ENCODE results near the gene KIF3A. TPM values are rescaled to one million over a fixed set of nuclear protein-coding genes. Genes with fewer than 3 reads are reported as not detected.

Gene KIF3A
- total RNA-seq, 2 experiments from 2014 or later: 7.1 to 10.6 TPM

- DNase-seq (no peak), ATAC-seq (no peak)
- intact Hi-C loops (cut with DNase I, micrococcal nuclease): no loop called here
Observed at GRCh38 chr5:132768485-132768868, 31.1 kb upstream of the KIF3A start.

DNA sequence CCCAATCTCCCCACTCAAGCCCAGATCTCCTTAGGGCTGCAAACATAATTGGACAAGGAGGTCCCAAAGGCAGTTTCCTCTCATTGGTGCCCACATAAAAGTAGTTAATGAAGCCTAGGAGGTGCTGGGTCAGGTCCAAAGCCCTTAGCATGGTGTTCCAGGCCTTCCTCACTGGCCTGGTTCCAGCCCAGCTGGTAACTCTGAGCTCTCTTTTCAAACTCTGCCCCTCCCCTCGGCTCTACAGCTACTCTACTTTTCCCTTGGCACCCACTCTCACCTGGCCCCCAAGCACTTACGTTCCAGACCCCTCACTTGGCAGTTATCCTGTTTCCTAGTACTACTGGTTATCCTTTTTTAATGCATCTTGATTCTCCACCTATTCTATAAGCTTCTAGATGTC is 29.8 kb upstream of the KIF3A start:
- Mint-ChIP-seq H3K27ac (no peak overlapping the region), H3K36me3 (ENCODE audit: low read depth) (peaks cover 2% of the 10 kb centered on the region), H3K27me3 (no peaks in the 10 kb centered on the region), H3K4me3 (no peak overlapping the region), H3K9me3 (ENCODE audit: low read depth) (no peaks in the 10 kb centered on the region), H3K4me1 (no peaks in the 10 kb centered on the region)
- CTCF ChIA-PET: interaction anchor here (0.8 to 1.1 kb wide), 2 partner anchors 27 to 45 kb away, joined by 3 read pairs; no protein-coding TSS in a partner anchor
- POLR2A ChIA-PET: no interaction called here
- no peak for DNase-seq
- intact Hi-C loops (cut with DNase I, micrococcal nuclease): no loop called here
- ATAC-seq: no peak

More at GRCh38 chr5:132768485-132768868, 31.1 kb upstream of the KIF3A start:
- Mint-ChIP-seq H3K9me3 (ENCODE audit: low read depth) (no peaks in the 10 kb centered on the region), H3K27ac (no peak overlapping the region), H3K4me1 (no peaks in the 10 kb centered on the region), H3K36me3 (ENCODE audit: low read depth) (peaks cover 2% of the 10 kb centered on the region), H3K4me3 (no peak overlapping the region), H3K27me3 (no peaks in the 10 kb centered on the region)
- ChIA-PET POLR2A (interaction anchor here (1.1 kb wide), 1 partner anchor 21 kb away, joined by 4 read pairs; the partner anchor contains the start of gene CCNI2), CTCF (no interaction called here)

- Mint-ChIP-seq H3K27me3 (no peaks in the 10 kb centered on the region), H3K36me3 (ENCODE audit: low read depth) (peaks cover 2% of the 10 kb centered on the region), H3K4me3 (no peak overlapping the region), H3K9me3 (ENCODE audit: low read depth) (no peaks in the 10 kb centered on the region), H3K27ac (no peak overlapping the region), H3K4me1 (no peaks in the 10 kb centered on the region)
- ChIA-PET POLR2A (no interaction called here), CTCF (interaction anchor here (1.1 kb wide), 1 partner anchor 45 kb away, joined by 3 read pairs; no protein-coding TSS in a partner anchor)
- DNase-seq (no peak), ATAC-seq (no peak)
- intact Hi-C loops (cut with DNase I, micrococcal nuclease): no loop called here
Observed at GRCh38 chr5:132766806-132767055, 29.4 kb upstream of the KIF3A start.

DNA sequence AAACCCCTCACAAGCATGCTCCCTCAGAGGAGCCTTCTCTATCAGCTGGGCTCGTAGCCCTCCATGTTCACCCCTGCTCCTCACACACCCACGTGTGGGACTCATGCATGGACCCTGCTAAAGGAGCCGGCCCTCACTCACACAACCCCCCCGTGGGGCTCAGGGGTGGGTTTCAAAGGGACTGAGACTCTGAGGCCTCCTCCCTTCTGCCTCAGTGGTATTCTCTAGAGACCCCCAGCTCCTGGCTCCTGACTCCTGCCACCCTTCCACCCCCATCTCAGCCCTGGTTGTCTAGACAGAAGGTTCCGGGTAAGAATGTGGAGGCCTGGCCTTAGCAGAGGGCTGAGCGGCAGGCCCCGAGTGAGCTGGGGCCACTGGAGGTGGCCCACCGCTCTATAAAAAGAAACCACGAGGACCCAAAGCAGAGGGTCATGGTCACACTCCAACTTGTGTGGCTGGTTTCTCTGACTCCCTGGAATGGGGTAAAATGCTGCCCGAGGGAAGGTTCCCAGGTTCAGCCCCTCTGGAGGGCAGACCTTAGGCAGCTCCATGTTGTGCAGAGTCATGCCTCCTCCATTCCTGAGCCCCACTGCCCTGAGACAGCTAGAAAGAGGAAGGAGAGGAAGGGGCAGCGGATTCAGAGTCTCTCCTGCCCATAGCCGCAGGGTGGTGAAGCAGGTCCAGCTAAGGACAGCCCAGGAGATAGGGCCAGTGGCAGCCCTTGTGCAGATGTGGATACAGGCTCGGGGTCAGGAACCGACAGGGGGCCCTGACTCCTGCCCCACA is 28.9 kb upstream of the KIF3A start:
- H3K4me3 Mint-ChIP-seq: no peak overlapping the region
- ATAC-seq (no peak), DNase-seq (no peak)
- no peaks in the 10 kb centered on the region for H3K4me1 Mint-ChIP-seq
- CTCF ChIA-PET: no interaction called here
- intact Hi-C loops (cut with DNase I, micrococcal nuclease): no loop called here
- no peaks in the 10 kb centered on the region for H3K9me3 Mint-ChIP-seq (ENCODE audit: low read depth)
- H3K36me3 Mint-ChIP-seq (ENCODE audit: low read depth): peaks cover 2% of the 10 kb centered on the region
- POLR2A ChIA-PET: no interaction called here
- H3K27me3 Mint-ChIP-seq: no peaks in the 10 kb centered on the region
- no peak overlapping the region for H3K27ac Mint-ChIP-seq

GRCh38 chr5:132765311-132766019 is 28.1 kb upstream of the KIF3A start:
- no peak for ATAC-seq
- DNase-seq: no peak
- H3K9me3 Mint-ChIP-seq (ENCODE audit: low read depth): no peaks in the 10 kb centered on the region
- intact Hi-C loops (cut with DNase I, micrococcal nuclease): no loop called here
- H3K36me3 Mint-ChIP-seq (ENCODE audit: low read depth): peaks cover 2% of the 10 kb centered on the region
- no peaks in the 10 kb centered on the region for H3K4me1 Mint-ChIP-seq
- H3K27ac Mint-ChIP-seq: no peak overlapping the region
- no peak overlapping the region for H3K4me3 Mint-ChIP-seq
- H3K27me3 Mint-ChIP-seq: no peaks in the 10 kb centered on the region
- POLR2A ChIA-PET: interaction anchor here (0.5 kb wide), 1 partner anchor 283 kb away, joined by 3 read pairs; no protein-coding TSS in a partner anchor
- CTCF ChIA-PET: interaction anchor here (0.7 to 1.4 kb wide), 2 partner anchors 117 to 126 kb away, joined by 3 read pairs; no protein-coding TSS in a partner anchor

DNA sequence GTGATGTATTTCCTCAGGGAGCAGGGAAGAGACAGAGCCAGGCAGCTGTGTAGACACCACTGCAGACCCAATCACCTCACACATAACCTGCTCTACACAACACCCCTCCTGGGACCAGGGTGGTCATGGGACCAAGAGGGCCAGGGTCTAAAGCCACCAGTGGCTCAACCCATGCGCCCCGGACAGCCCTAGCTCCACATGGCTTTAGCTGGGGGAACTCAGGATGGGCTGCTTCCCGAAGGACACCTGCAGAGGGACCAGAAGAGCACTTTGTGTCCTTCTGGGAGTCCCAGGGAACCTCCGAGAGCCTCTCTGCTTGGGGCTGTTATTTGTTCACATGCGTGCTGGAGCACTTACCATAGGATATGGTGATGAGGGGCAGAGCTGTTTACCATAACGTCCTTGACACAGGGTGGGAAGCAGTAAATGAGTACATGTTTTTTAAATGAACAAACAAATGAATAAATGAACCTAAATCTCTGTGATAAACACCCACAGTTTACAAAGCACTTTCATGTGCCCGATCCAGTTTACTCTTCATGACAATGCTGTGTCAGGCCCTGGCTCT is 27.4 kb upstream of the KIF3A start:
- no peaks in the 10 kb centered on the region for H3K9me3 Mint-ChIP-seq (ENCODE audit: low read depth)
- no peak overlapping the region for H3K27ac Mint-ChIP-seq
- ChIA-PET CTCF (interaction anchor here (0.7 to 1.4 kb wide), 2 partner anchors 118 to 126 kb away, joined by 3 read pairs; no protein-coding TSS in a partner anchor), POLR2A (interaction anchor here (0.5 kb wide), 1 partner anchor 283 kb away, joined by 3 read pairs; no protein-coding TSS in a partner anchor)
- intact Hi-C loops (cut with DNase I, micrococcal nuclease): no loop called here
- H3K36me3 Mint-ChIP-seq (ENCODE audit: low read depth): peaks cover 2% of the 10 kb centered on the region
- no peaks in the 10 kb centered on the region for H3K4me1 Mint-ChIP-seq
- H3K4me3 Mint-ChIP-seq: no peak overlapping the region
- no peaks in the 10 kb centered on the region for H3K27me3 Mint-ChIP-seq
- ATAC-seq: no peak
- DNase-seq: no peak

- peaks cover 2% of the 10 kb centered on the region for H3K36me3 Mint-ChIP-seq (ENCODE audit: low read depth)
Observed at GRCh38 chr5:132764051-132764450, 26.7 kb upstream of the KIF3A start.

DNA sequence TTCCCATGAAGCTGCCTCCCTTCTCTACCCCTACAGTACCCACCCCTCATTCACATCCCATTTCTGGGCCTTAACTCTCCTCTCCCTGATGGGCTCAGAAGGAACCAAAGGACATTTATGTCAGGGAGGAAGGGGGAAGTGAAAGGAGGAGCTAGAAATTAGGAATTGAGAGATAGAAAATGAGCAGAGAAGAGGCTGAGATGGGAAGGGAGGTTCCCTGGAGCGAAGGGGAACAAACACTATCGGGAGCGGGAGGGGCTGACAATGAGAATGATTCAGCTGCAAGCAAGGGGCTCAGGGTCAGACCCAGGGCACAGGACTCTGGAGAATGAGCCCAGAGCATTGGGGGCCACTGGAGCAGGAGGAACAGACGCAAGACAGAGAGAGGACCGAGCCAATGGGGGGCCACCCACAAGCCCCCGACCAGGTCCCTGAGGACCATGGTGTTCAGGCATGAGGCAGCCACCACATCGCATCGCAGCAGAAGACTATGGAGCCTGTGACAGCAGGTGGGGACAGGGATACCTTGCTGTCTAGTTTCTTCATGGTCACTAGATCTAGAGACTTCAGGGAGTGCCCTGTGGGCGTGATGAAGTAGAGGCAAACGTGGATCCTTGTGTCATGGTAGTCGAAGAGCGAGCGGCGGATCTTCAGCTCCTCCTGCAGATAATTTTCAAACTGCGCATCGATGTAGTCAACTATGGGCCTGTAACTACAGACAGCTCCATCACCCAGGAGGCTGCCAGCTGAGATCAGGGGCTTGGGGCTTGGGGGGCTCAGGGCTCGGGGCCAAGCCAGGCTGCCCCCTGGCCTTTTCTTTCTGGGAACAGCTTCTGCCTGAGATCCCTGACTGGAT is 26.1 kb upstream of the KIF3A start:
- Mint-ChIP-seq H3K9me3 (ENCODE audit: low read depth) (no peaks in the 10 kb centered on the region), H3K4me3 (no peak overlapping the region), H3K36me3 (ENCODE audit: low read depth) (peaks cover 2% of the 10 kb centered on the region), H3K27me3 (no peaks in the 10 kb centered on the region), H3K27ac (no peak overlapping the region), H3K4me1 (no peaks in the 10 kb centered on the region)
- ChIA-PET CTCF (interaction anchor here (0.9 kb wide), 1 partner anchor 26 kb away, joined by 3 read pairs; the partner anchor contains the start of gene KIF3A), POLR2A (no interaction called here)
- ATAC-seq (no peak), DNase-seq (no peak)
- intact Hi-C loops (cut with DNase I, micrococcal nuclease): no loop called here

More at GRCh38 chr5:132764051-132764450, 26.7 kb upstream of the KIF3A start:
- Mint-ChIP-seq H3K27me3 (no peaks in the 10 kb centered on the region), H3K4me3 (no peak overlapping the region), H3K27ac (no peak overlapping the region), H3K9me3 (ENCODE audit: low read depth) (no peaks in the 10 kb centered on the region), H3K4me1 (no peaks in the 10 kb centered on the region)
- DNase-seq: no peak
- no peak for ATAC-seq
- intact Hi-C loops (cut with DNase I, micrococcal nuclease): no loop called here
- ChIA-PET CTCF (no interaction called here), POLR2A (no interaction called here)

GRCh38 chr5:132762246-132763000 is 25.1 kb upstream of the KIF3A start:
- intact Hi-C loops (cut with DNase I, micrococcal nuclease): no loop called here
- Mint-ChIP-seq H3K36me3 (ENCODE audit: low read depth) (peaks cover 2% of the 10 kb centered on the region), H3K4me1 (no peaks in the 10 kb centered on the region), H3K27me3 (no peaks in the 10 kb centered on the region), H3K27ac (no peak overlapping the region), H3K4me3 (no peak overlapping the region), H3K9me3 (ENCODE audit: low read depth) (no peaks in the 10 kb centered on the region)
- DNase-seq: no peak
- ATAC-seq: no peak
- ChIA-PET POLR2A (no interaction called here), CTCF (interaction anchor here (0.9 kb wide), 1 partner anchor 25 kb away, joined by 3 read pairs; the partner anchor contains the start of gene KIF3A)

DNA sequence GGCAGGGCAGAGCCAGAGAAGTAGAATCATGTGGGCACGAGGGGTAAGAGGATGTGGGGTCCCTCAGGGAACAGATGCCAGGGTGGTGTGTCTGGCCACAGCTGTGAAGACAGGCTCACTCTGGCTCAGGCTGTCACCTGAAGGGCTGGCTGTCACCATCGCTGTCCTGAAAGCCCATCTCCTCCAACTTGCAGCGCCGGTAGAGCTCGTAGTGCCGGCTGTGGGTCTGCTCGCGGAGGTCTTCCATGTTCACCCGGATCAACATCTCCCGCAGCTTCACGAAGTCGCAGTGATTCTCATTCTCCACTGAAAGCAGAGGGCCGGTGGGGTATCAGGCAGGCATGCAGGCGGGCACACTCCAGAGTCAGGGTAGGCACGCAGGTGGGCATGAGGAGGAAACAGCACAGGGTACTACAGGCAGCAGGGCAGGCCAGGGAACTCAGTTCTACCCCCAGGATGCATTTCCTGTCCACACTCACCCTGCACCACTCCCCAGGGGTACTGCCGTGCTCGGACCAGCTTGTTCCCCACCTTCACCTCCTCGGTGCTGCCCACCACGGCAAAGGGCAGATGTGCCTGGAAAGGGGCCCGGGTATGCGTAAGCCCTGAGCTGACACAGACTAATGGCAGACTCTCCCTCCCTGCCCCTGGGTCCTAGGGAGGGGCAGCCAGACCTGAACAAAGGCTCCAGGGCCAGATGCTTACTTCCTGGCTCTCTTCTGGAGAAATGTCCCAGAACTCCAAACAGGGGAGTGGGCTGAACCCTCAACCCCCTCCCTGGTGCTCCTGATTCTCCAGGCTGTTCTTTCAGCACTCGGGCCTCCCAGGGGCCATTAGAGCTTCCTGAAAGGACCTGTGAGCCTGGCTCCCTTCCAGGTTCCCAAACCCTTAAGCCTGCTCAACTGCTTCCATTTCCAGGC is 24.2 kb upstream of the KIF3A start:
- ChIA-PET CTCF (no interaction called here), POLR2A (no interaction called here)
- intact Hi-C loops (cut with DNase I, micrococcal nuclease): no loop called here
- ATAC-seq (no peak), DNase-seq (no peak)
- no peak overlapping the region for H3K4me3 Mint-ChIP-seq
- H3K36me3 Mint-ChIP-seq (ENCODE audit: low read depth): peaks cover 2% of the 10 kb centered on the region
- H3K27me3 Mint-ChIP-seq: no peaks in the 10 kb centered on the region
- H3K27ac Mint-ChIP-seq: no peak overlapping the region
- H3K9me3 Mint-ChIP-seq (ENCODE audit: low read depth): no peaks in the 10 kb centered on the region
- H3K4me1 Mint-ChIP-seq: no peaks in the 10 kb centered on the region
